Skeletal muscle cell (primary cell): Measurements from ENCODE around the gene HOXB5.

Experiments
- DNase-seq: peaks from one replicate; pipeline ENCODE4 v3.0.0-alpha.2; 2010; ENCODE audit warnings: low read depth
- H3K4me3 ChIP-seq: 2 replicates; pipeline ENCODE4 v1.5.1; 2011; ENCODE audit warnings: low read depth, mild to moderate bottlenecking, control low read depth, low read length, moderate library complexity

The HOXB5 gene

DNA sequence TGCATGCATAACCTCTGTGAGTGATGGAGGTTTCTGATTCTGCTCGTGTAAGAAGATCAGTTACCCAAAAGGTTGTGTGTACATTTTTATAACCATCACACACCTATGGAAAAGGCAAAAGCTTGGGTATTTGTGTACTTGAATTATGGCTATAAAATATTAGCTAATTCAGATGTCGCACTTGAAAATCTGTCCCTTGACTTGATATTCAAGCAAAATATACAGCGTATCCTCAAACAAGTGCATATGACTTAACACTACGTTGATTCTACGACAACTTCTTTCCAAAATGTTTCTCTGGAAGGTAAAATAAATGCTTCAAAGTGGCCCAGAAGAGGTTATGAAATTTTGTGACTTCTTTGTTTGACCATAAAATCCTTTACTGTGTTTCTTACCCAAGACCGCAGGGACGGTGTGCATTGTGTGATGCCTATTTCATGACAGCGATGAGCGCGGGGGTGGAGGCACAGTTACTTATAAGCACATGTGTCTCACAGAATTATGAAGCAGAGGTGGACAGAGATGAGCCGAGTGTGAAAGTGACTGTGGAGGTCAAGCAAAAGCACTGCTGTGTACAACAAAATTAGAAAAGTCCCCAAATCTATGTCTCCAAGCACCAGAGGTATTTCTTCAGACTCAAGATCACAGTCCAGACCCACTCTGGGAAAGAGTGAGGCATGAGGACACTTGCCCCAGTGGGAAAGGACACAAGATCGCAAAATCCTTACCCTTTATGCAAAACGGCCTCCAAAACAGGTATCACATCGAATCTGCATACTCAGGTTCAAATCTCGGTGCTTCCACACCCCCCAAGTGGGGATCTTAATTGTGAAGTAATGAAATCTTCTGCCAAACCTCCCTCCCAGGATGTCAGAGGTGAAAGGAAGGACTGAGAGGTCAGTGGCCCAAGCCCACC lies 36.7 kb upstream of the HOXB5 start:
- H3K4me3 ChIP-seq: no peak overlapping the region
- no peak for DNase-seq

DNA sequence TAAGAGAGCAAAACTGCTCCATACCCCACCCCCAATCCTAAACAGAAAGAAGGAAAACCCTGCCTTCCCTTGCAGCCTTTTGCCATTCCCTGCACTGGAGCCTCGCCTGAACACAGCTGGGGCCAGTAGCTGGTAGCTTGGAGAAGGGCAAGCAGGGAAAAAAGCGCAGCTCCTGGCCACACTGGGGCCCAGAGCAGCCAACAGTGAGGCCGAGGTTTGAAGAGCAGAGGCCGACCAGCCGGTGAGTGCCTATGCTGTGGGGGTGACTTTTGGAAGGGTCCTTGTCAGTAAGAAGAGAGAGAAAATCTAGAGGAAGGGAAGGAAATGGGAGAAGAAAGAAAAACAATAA lies 35.8 kb upstream of the HOXB5 start:
- no peak overlapping the region for H3K4me3 ChIP-seq
- DNase-seq: no peak

DNA sequence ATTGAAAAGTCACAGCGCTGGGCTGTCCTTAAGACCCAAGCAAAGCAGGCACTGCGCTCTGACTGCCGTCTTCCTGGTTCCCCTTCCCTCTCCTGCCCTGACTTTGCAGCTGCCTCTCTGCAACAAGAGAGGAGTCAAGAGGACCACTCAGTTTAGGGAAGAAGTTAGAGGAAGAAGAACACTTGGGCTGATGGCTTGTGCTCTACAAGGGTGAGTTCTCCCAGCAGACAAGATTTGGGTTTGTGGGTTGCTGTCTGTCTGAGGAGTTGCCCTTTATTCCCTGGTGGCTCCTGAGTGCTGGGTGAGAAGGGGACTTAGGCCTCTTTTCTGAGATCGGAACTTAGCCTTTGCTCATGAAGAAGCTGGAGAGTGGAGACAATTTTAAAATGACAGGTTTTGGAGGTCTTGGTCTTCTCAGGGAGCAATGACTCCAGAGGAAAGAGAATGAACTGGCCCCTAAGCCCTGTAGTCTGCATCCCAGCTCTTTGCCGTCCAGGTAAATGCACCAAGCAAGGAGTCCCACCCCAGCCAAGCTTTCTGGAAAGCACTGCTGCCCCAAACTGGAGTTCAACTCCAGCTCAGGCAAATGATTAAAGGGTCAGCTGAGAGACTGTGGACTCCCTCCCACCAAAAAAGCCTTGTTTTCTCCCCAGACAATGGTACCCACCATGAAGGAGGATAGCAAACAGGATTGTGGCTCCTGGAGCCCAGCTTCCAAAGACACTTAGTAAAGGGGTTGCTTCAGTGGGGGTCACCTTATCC lies 35.3 kb upstream of the HOXB5 start:
- H3K4me3 ChIP-seq: no peak overlapping the region
- DNase-seq: no peak

DNA sequence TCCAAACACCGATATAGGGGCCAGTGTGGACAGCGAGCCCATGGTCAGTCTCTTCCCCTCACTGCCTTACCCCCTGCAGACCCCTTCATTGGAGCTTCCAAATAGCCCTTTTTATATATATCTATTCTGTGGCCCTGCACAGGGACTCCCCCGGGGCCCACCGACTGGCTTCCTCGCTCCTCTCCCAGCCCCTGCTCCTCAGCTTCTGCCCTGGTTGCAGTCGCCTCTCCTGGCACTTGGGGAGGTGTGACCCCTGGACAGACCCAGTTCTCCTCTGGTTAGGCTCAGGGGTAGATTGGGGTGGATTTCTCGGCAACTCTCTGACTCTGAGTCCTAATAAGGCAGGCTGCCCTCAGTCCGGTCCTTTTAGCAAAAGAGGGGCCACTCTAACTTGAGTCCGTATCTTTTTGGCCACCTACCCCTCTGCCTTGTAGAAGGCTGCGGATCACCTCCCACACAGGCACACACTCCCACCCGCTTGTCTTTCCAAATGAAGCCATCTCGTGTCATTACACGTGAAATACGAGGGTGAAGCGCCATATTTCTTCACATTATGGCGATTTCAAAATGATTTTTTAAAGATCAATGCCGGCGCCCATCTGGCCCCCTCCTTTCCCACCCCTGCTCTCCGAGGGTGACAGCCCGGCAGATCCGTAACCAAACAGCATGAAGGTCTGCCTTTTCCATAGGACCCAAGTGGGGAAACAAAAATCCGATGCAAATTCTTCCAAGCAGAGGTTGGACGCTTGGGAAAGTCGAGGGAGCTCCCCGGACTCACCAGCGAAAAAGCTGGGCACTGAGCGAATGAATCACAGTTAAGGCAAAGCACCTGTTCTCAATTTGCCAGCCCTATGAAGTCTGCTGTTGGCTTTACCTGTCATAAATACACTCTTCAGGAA lies 34.3 kb upstream of the HOXB5 start:
- H3K4me3 ChIP-seq: no peak overlapping the region
- DNase-seq: no peak

DNA sequence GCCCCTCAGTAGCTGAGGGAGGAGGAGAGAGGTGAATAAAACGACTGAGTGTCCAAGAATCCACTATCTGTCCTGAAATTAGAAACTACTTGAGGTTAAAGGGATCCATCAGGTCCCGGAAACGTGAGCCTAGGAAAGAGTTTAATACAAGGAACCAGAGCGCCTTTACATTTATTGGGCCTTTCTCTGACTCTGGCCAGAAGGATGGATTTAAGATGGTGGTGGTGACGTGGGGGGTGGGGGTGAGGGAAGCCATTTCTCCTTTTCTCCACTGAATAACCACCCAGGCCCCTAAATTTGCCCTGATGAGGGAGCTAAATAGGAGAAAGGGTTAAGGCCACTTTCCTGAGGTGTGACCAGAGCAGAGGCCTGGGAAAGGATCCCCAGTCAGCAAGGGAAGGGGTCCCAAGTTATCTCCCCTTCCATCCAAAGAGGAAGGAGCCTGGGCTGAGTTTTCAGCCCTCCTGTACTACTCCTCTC lies 33.6 kb upstream of the HOXB5 start:
- H3K4me3 ChIP-seq: no peak overlapping the region
- DNase-seq: no peak

DNA sequence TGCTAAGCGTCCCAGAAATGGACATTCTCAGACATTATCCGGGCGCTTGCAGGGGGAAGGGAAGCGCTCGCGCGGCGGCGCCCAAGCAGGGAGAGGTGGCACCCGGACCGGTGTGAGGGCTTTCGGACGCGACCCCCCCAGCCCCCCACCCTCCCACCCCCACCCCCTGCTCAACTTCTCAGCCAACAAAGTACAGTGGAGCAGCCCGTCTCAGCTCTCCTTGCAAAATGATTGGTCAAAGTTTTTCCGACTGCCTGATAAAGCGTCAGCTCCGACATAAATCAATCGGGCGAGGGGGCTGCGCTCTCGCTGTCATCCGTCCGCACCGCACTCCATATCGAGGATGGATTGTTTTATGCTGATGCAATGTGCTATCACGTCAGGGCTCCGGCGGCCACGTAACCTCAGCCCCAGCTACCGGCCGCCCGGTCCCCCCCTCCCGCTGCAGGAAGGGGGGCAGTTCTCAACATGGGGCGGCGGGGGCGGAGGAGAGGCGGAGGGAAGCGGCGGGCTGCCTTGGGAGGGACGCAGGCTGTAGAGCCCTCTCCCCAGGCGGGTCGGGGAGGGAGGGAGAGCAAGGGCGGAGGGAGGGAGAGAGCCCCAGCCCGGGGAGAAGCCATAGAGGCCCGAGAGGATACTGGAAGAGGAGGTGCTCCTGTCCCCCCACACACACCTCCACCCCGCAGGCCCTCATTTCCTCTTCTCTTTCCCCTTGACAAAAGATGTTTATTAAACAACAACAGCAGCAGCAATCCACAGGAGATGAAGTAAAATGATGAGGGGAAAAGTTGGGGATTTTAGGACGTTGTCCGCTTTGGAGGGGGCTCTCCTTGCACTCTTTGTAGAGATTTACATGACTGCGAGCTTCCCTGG lies 32.9 kb upstream of the HOXB5 start, which contains the start of gene HOXB9:
HOXB9 (minus strand) TSS at position 114 of the 873 bp plus-strand sequence; CDS start at position 25, 89 bp downstream.
- DNase-seq: no peak

DNA sequence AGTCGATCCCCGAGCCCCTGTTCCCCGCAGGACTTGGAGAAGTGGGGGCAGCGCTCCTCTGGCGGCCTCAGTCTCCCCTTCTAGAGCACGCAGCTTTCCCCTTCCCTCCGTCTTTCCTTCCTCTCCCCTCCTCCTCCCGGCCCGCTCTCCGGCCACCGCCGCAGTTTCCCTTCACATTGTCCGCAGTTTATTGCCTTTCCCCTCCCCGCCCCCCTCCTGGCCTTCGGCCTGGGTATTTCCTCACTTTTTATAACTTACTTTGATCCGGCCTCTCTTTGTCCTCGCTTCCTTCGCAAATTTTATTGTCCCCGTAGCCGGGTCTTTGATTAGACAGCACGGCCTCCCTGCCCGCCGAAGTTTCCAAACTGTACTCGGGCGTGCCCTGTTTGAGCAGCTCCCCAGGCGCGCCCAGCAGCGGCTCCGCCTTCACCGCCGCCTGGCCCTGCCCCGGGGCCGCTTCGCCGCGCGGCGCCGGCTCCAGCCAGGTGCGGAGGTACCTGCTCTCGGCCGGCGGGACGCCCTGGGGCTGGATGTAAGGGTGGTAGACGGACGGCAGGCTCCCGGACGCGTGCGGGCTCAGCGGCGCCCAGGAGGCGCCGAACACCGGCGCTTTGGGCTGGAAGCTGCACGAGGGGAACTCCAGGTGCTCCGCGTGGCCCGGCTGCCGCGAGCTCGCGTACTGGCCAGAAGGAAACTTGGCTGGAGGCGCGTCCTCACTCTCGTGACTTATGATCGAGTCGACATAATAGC lies 32.1 kb upstream of the HOXB5 start:
- no peak for DNase-seq
- H3K4me3 ChIP-seq: peak overlapping the region; percentile 42

More for the DNA sequence above, 32.9 kb upstream of the HOXB5 start, which contains the start of gene HOXB9:
- H3K4me3 ChIP-seq: peak within 1 kb of the TSS; percentile 42

DNA sequence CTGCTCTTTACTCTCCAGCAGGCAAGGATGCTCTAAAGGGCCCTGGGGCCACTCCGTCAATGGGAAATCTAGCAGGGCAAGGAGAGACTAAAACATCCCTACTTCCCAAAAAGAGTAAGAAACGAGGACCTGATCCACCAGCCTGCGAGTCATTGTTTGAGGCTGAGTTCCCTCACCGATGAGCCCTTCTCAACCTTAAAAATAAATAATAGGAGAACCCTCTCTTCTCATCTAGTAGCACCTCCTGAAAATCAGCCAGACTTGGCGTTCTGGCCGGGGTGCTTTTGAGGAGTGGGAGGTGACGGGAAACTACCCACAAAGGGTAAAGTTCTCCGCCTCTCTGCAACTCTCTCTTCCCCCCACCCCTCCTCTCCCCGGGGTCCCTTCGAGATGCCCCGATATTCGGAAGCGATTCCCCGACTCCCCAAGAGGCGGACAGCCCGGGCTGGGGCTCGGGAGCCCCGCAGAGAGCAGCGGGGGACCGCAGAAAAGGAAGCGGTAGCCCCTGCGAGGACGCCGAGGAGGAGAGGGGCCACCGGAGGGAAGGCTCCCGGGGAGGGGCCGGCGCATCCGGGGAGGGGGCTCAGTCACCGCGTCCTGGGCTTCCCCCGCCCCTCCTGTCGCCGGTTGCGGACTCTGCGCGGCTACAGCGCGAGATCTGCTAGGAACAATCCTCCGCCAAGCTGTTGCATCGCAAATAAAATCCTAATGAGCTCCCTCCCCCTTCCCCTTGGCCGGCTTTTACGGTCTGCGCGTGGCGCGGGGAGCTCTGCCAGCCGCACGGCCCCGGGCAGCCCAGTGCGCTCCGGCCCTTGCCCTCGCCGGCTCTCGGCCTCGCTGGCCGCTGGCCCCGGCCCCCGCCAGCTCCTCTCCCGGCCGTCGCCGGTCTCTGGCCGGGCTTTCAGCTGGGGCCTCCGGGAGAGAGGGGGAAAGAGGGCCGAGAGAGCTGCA lies 31.2 kb upstream of the HOXB5 start:
- no peak for DNase-seq
- peak overlapping the region; percentile 42 for H3K4me3 ChIP-seq

DNA sequence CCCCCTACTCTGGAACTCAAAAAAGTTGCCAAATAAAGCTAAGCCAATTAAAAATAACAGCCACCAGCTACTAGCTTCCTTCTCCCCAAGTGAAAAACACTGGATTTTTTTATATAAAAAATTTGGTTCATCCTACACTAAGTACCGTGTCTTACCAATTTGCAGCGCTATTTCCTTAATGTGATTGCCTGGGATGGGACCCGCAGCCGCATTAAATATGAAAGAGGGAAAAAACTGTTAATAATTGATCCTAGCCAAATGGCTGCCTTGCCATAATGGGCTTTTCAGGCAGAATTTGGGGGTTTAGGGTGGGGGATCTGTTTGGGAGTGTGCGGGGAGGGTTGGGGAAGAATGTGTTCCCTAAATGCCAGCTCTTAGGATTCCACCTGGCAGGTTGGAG lies 30.5 kb upstream of the HOXB5 start:
- no peak overlapping the region for H3K4me3 ChIP-seq
- no peak for DNase-seq

DNA sequence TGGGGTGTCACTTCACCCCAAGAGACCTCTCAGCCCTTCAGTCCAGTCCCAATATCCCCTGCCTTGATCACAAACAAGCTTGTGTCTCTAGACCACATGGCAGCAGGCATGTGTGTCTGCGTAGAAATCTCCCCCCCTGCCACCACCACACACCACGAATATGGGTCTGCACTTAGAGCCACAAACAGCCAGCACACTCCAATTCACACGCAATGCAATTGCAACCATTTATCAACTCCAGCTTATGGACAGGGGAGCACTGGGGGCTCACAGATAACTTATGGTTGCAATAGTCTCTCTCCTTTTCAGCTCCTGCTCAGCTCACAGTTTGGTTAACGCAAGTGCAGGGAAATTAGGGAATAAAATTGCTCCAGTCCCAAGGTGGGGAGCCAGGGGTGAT lies 30.0 kb upstream of the HOXB5 start:
- no peak for DNase-seq
- H3K4me3 ChIP-seq: no peak overlapping the region

DNA sequence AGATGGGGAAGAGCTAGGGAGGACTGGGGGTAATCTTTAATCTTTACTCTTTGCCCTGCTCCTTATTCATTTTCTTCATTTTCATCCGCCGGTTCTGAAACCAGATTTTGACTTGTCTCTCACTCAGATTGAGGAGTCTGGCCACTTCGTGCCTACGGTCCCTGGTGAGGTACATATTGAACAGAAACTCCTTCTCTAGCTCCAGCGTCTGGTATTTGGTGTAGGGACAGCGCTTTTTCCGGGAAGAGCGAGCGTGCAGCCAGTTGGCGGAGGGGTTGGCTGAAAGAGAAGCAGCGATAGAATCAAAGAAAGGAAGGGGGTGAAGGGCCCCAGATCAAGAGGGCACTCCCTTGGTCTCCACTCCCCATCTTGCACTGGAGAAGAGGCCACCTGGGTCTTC lies 29.3 kb upstream of the HOXB5 start:
- DNase-seq: no peak
- no peak overlapping the region for H3K4me3 ChIP-seq

DNA sequence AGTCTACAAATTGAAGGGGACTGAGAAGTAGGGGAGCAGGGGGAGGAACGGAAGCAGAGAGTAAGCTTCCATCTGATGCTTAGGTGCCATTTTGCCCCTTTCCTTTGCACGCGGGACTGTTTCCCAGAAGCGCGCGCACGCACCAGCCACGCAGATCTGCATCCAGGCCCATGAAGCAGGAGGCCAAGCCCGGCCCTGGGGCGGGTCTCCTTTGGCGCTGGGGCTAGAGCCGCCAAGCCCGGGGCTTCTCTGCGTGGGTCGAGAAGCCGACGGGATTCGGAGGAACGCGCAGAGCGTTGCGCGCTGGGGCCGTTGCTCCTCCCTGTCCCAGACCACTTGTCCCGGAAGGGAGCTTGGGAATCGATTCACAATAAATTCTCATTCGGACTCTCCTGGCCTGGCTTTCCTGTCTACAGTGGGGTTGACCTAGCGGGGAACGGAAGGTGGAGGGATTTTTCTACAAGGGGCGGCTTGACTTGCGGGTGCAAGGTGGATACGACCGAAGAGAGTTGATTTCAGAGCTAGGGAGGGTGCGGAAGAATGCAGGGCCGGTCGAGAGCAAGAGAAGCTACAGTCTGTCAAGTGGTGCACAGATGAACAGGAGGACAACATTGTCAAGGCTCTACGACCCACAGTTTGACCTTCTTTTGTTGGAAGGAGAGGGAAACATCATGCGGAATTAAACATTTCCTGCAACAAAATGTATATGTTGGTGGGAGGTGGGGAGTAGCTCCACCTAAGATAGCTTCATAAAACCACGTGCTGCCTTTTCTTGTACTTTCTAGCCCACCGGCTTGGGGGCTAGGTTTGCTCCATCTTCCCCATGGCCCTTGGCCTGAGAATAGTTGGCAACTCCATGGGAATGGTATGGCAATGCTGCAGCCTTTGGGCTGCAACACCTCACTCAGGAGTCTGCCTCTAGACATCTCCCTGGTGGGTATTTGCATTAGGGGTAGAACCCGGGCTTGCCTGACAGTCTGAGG lies 28.1 kb upstream of the HOXB5 start:
- no peak for DNase-seq
- no peak overlapping the region for H3K4me3 ChIP-seq

DNA sequence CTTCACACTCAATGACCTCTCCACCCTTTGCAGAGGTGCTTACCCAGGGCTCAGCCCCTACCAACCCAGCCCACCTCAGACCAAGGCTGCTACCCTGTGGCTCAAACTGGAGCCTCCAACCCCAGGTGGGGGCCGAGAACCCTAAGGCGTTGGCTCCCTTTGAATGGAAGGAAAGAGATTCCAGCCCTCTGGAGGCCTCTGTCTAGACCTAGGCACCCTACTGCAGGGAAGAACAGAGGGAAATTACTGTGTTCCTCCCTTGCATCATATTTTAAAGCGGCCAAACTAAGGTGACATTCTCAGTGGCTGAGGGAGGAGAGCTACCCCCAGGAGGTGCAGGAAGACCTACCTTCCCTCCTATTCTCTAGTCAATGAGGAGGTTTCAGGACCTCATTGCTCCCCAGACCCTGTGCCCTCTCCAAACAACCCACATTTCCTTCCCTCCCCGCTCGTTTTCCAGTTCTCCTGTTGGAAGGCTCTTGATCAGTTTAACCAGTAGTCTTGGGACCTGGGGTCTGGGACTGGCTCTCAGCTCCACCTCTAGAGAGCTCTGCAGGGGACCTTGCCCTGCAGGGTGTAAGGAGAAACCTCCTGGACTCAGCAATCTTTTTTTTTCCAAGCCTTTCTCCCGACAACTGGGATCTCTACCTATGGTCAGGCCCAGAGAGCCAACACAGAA lies 27.0 kb upstream of the HOXB5 start:
- no peak for DNase-seq

DNA sequence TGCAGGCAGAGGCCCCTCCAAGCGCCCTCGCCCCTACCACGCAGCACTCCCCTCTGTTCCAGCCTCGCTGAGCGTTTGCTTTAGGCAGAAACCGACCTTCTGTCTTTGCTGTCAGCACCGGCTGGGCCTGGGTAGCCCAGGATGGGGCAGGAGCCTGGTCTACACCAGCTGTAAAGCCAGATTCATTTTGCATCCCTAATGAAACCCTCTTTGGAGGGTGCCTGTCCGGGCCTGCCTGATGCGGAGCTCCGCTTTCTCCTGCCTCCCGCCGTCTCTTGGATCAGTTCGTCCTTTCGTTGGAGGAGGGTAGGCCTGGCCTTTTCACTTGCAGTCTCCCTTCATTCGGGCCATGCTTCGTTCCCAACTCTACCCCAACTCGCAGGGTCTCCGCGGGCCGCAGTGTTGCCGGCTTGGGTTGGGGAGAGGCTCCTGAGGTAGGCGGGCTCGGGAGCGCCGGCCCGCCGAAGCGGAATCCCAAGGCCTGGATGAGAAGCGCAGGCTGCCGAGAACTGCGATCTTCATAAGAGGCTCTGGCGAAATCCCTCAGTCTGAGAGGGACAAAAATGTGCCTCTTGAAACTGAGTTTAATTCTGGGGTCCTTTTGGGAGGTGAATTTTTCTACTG lies 26.4 kb upstream of the HOXB5 start:
- H3K4me3 ChIP-seq: no peak overlapping the region
- DNase-seq: no peak

More for the DNA sequence above, 27.0 kb upstream of the HOXB5 start:
- no peak overlapping the region for H3K4me3 ChIP-seq
